Measurements from ENCODE around the gene NDUFS2.

NDUFS2 gene

DNA sequence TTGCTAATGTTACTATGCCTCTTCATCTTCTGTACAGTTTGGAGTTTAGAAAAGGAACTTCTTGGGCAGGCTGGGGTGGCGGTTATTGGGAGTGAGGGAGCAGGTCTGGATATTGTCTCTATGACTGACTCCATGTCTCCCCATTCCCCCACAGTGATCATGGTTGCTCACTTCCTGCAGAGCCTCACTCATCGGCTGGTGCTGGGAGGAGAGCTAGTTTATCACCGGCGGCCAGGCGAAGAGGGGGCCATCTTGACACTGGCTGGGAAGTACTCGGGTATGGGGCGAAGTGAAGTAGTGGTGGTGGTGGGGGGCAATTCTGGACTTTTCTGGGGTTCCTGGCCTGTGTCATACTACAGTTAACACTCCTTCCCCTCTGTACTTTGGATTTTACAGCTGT, 25.9 kb downstream of the NDUFS2 start:
- H3K36me3 ChIP-seq (ENCODE audit: control insufficient read depth, insufficient read depth, low read length): peaks cover 12% of the 10 kb centered on the region
- no peak for DNase-seq (ENCODE audit: extremely low read depth, insufficient read length)
- TF ChIP-seq, protein P1, sequence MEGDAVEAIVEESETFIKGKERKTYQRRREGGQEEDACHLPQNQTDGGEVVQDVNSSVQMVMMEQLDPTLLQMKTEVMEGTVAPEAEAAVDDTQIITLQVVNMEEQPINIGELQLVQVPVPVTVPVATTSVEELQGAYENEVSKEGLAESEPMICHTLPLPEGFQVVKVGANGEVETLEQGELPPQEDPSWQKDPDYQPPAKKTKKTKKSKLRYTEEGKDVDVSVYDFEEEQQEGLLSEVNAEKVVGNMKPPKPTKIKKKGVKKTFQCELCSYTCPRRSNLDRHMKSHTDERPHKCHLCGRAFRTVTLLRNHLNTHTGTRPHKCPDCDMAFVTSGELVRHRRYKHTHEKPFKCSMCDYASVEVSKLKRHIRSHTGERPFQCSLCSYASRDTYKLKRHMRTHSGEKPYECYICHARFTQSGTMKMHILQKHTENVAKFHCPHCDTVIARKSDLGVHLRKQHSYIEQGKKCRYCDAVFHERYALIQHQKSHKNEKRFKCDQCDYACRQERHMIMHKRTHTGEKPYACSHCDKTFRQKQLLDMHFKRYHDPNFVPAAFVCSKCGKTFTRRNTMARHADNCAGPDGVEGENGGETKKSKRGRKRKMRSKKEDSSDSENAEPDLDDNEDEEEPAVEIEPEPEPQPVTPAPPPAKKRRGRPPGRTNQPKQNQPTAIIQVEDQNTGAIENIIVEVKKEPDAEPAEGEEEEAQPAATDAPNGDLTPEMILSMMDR (IDR thresholded peaks at IDR 0.05; ENCODE audit: insufficient read depth, low read length, poor library complexity, severe bottlenecking): no peak
- H3K27me3 ChIP-seq (replicated peaks; ENCODE audit: control insufficient read depth, insufficient read depth, low read length): no peaks in the 10 kb centered on the region
- H3K4me3 ChIP-seq (replicated peaks; ENCODE audit: low read depth, low read length): no peak overlapping the region

DNA sequence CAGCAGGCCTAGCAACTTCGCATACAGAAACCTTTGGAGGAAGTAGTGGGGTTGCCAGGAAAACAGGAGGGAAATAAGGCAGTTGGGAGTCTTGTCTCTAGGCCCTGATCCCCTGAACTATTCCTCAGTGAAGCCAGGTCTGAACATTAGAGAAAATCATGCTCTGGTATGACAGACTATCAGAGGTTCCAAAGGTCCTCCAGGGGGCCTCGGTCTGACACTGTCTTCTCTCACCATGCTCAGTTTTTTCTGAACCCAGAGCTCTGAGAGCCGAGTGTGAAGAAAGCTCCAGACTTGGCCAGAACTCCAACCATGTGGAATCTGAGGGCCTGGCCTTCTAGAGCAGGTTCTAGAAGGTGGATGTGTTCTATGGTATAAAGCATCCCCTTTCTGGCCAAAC, 27.7 kb downstream of the NDUFS2 start:
- H3K36me3 ChIP-seq (ENCODE audit: control insufficient read depth, insufficient read depth, low read length): peaks cover 12% of the 10 kb centered on the region
- no peaks in the 10 kb centered on the region for H3K27me3 ChIP-seq (replicated peaks; ENCODE audit: control insufficient read depth, insufficient read depth, low read length)
- TF ChIP-seq, protein P1 (IDR thresholded peaks at IDR 0.05; ENCODE audit: insufficient read depth, low read length, poor library complexity, severe bottlenecking): peak; percentile 33
- H3K4me3 ChIP-seq (replicated peaks; ENCODE audit: low read depth, low read length): no peak overlapping the region
- no peak for DNase-seq (ENCODE audit: extremely low read depth, insufficient read length)

DNA sequence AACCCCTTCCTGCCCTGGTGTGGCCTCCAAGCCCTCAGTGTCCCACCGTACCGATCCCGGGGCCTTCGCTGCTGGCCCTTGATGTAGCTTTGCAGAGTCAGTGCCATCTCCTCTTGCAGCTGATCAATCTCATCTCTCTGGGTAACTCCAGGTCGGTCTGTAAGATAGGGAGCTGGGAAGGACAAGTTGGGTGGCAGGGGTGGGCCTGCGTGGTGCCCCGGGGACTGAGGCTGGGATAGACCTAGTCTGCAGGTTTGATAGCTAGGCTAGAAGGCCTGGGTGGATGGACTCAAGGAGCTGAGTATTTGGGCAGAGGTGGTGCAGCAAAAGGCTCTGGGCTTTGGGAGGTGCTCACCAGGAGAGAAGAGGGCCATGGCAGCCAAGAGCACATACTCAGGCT, 28.6 kb downstream of the NDUFS2 start:
- H3K36me3 ChIP-seq (ENCODE audit: control insufficient read depth, insufficient read depth, low read length): peaks cover 12% of the 10 kb centered on the region
- TF ChIP-seq, protein P1 (IDR thresholded peaks at IDR 0.05; ENCODE audit: insufficient read depth, low read length, poor library complexity, severe bottlenecking): no peak
- no peaks in the 10 kb centered on the region for H3K27me3 ChIP-seq (replicated peaks; ENCODE audit: control insufficient read depth, insufficient read depth, low read length)
- H3K4me3 ChIP-seq (replicated peaks; ENCODE audit: low read depth, low read length): no peak overlapping the region
- no peak for DNase-seq (ENCODE audit: extremely low read depth, insufficient read length)

DNA sequence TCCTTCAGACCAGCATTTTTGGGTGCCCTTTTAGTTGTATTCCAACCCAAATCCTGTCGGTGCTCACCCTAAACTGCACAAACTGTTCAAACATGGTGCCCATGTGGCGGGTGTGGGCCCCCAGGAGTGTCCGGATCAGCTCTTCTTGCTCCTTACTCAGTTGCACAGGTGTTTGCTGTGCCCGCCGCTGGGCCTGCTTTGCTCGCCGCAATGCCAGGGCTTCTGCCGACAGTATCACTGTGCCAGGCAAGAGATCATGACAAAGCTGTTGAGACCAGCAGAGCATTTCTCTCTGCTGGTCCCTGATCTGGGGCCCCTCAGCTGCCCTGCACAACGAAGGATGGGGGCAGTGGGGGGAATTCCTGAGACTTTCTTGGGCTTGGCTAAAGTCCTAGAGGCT, 30.9 kb downstream of the NDUFS2 start:
- Histone ChIP-seq H3K36me3 (ENCODE audit: control insufficient read depth, insufficient read depth, low read length) (peaks cover 12% of the 10 kb centered on the region), H3K27me3 (replicated peaks; ENCODE audit: control insufficient read depth, insufficient read depth, low read length) (no peaks in the 10 kb centered on the region), H3K4me3 (replicated peaks; ENCODE audit: low read depth, low read length) (no peak overlapping the region)
- TF ChIP-seq, protein P1 (IDR thresholded peaks at IDR 0.05; ENCODE audit: insufficient read depth, low read length, poor library complexity, severe bottlenecking): no peak
- DNase-seq (ENCODE audit: extremely low read depth, insufficient read length): no peak

DNA sequence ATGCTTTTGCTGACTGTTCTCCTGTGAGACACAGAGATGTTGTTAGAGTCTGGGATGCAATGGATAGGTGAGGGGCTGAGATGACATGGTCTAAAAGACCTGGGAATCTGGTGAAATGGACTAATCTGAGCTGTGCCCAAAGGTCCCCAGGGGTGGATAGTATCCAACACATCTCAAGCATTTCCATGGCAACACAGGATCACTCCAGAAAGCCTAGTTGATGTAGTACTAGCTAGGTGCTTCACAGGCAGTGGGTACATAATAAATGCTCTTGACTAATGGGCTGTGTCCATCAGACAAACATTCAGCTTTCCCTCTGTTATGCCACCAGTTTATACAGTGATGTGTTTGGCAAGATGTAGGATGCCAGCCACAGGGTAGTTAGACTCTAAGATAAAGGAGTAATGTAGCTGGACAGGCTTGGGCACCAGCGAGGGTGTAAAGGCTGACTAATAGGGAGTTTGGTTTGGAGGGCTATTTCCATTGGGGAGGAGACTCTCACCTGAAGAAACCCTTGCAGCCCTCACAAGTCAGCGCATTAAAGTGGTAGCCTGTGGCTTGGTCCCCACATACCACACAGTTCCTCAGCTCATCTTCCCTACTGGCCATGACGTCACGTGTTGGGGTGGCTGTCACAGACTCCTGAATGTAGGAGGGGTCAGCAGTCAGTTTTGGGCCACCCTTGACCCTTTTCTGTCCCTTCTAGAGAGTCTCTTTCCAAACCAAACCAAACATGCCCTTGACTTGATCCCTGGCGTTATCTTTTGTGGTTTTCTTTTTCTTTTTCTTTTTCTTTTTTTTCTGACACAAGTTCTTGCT, 34.0 kb downstream of the NDUFS2 start:
- TF ChIP-seq, protein P1 (IDR thresholded peaks at IDR 0.05; ENCODE audit: insufficient read depth, low read length, poor library complexity, severe bottlenecking): no peak
- H3K4me3 ChIP-seq (replicated peaks; ENCODE audit: low read depth, low read length): no peak overlapping the region
- H3K36me3 ChIP-seq (ENCODE audit: control insufficient read depth, insufficient read depth, low read length): no peaks in the 10 kb centered on the region; the same call in 1 of the 2 replicates
- no peaks in the 10 kb centered on the region for H3K27me3 ChIP-seq (replicated peaks; ENCODE audit: control insufficient read depth, insufficient read depth, low read length)
- DNase-seq (ENCODE audit: extremely low read depth, insufficient read length): no peak

Data from GM06990 (cell line).